GDM1 (cell line): ENCODE results near the gene GABRA5.
"Not testable (repeated sequence)": the region's sequence is repeated elsewhere in the genome, so short reads cannot be mapped to it uniquely, and the experiment has no call there.

Source experiments
- DNase-seq: peaks from one replicate; lab custom pipeline; 2025; lab: John Stamatoyannopoulos, UW

The GABRA5 gene

DNA sequence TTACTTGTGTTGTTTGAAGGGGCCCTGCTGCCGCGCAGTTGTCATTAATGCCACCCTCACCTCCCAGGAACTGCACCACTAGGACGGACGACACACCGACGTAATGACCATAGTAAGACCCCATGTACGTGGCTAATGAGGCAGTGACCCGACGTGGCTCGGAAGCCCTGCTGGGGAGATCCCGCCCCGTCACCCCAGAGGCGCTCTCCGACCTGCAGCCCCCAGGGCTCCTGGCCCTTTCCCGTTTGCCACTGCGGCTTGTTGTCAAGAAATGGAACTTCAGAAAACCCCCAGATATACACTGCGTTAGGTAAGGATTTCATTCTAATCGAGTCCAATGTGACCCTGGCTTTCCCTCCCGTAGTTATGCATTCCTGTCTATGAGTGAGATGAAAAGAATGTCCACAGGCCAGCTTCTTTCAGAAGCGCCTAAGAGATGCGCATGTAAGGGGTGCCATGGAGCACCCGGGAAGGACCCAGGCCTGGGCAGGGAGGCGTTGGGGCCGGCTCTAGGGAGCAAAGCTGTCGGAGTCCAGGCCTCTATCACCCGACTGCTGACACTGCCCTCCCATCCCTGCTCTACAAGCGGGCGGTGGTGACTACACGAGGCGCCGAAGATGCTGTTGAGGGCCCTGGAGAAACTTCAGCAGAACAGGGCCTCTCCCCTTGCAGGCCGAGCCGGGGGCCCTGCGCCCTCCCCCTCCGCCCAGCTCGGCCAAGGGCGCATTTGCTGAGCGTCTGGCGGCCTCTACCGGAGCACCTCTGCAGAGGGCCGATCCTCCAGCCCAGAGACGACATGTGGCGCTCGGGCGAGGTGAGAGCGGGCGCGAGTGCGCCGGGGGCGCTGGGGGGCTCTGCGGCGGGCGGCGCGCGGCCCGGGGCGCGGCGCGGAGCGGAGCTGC is at the start of gene GABRA5:
Gene GABRA5, plus strand, starts transcription at position 765 of the 902 bp plus-strand sequence. CDS start 2,187 bp downstream, outside the sequence.
- no peak for DNase-seq

DNA sequence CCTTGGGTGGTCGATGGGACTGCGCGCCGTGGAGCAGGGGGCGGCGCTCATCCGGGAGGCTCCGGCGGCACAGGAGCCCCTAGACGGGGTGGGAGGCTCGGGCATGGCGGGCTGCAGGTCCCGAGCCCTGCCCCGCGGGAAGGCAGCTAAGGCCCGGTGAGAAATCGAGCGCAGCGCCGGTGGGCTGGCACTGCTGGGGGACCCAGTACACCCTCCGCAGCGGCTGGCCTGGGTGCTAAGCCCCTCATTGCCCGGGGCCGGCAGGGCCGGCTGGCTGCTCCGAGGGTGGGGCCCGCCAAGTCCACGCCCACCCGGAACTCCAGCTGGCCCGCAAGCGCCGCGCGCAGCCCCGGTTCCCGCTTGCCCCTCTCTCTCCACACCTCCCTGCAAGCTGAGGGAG is 35.7 kb upstream of the GABRA5 start:
- DNase-seq = not testable (repeated sequence)

DNA sequence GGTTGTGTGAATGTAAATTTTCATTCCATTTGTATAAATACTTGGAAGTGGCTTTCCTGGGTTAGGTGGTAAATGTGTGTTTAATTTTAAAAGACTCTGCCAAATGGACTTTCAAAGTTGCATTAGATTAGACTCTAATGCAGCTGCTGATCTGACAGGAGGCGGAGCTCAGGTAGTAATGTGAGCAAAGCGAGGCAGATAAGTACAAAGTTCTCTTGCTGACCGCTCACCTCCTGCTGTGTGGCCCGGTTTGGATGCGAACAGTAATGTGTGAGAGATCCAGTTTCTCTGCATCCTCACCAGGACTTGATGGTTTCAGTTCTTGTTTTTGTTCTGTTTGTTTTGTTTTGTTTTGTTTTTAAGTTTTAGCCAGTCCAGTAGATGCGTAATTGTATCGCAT is 34.9 kb upstream of the GABRA5 start:
- DNase-seq = no peak

DNA sequence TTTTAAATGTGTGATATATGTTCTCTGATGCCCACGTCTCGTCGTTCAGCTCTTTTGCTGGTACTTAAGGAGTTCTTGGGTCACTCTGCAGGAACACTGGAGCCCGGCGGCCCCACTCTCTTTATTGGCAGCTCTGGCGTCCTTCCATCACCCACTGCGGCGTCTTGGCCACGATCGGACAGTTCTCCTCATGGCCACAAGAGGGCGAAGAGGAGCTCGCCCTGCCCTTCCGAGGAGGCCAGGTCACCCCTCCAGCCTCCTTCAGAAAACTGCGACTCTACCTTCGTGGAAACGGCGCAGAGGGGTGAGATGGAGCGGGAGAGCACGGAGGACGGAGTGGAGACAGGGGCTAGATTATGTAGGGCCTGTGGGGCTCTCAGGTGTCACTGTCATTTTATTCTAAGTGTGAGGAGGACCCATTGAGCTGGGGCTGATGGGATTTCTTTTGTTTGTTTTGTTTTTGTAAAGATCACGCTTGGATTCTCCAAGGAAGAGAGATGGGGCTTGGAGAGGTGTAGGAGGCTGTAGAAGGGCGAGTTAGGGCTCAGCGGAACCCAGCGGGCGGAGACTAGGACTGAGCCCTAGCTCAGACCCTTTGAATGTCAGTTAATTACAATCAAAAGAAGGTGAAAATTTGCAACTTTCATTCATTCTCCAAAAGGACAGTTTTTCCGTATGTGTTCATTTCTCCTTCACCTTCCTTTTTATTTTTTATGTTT is 28.0 kb upstream of the GABRA5 start:
- no peak for DNase-seq

DNA sequence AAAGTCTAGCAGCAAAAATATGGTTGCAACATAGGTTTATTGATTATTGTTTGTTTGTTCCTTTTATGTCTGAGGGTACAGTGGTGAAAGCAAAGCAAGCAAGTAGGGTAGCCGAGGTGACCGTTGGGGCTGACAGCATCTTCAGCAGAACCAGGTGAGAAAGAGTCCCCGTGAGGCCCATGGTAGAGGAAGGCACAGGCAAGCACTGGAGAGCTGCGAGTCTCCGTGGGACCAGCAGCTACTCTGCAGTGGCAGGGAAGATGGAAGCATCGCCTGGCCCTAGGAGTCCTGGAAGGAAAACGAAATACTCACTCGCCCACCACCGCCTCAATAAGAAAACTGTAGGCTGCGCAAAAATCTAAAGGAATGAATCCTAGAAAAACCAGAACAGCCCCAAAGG is 25.3 kb upstream of the GABRA5 start:
- no peak for DNase-seq

DNA sequence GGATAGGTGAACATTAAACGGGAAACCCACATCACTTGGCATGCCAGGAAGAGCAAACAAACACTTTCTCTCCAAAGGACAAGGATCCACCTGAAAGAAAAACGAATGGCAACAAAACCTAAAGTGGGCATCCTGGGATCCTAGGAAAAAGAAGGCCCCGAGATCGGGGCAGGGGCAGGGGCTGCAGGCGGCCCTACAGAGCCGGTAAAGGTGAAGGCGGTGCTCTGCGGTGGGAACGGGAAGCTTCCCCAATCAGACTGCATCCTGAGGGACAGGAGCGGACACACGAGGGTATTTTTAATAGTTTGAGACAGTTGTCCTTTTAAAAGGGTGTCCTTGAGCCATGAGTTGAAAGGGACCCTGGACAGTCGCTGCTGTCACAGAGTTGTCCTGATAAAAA is 24.9 kb upstream of the GABRA5 start:
- DNase-seq = no peak

DNA sequence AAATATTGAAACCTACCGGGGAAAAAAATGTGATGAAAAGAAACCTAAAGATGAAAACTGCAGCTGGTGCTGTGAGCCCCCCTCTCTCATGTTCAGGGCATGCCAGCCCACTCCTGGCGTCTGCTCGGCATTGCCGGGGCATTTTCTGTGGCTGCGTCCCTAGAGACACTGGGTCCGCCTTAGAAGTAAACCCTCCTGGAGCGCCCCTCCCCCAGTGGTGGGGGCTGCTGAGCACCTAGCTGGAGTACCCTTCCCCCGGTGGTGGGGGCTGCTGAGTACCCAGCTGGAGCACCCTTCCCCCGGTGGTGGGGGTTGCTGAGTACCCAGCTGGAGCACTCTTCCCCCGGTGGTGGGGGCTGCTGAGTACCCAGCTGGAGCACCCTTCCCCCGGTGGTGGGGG is 24.5 kb upstream of the GABRA5 start:
- no peak for DNase-seq

DNA sequence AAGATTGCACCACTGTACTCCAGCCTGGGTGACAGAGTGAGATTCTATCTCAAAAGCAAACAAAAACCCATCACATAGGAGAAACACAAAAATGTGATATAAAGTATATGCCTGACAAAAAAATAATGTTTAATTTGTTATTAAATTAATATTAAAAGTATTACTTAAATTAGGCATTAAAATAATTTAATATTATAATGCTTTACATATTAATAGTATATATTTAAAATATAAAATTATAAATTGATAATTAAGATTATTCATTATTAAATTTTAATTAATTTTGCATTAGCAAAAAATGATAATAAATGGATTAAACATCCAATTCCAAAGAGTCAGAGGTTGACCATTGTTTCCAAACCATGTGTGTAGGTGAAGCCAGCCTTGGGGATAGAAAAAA is 22.0 kb upstream of the GABRA5 start:
- DNase-seq = no peak

DNA sequence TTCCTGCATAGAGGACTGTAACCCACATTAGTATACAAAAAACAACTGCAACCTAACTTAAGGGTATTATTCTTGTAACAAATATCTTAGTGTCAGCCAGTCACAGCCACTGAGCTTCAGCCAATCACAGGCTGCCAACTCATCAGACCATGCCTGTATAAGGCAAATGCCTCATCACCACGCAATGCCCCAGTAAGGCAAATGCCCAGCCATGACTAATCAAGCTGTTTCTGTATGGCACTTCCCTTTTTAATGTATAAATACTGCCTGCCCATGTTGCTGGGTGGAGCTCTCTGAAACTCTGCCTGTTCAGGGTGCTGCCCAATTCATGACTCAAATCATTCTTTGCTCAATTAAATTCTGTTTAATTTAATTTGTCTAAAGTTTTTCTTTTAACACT is 18.4 kb upstream of the GABRA5 start:
- DNase-seq = no peak

DNA sequence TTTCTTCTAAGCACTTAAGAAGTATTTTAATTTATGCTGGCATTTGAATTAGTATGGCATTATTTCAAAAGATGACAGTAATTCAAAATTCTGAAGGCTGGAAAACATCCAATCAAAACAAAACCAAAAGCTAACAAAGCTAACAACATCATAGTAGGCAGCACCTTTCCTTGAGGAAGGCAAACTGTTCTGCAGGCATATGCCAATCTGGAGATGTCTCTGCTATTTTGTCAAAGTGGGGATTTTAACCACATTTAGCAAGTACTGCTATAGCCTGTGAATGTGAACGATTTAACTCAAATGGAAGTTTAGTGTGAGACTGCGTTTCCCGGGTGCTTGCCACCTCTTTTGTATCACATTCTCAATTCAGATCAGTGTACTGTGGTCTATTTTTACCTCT is 16.7 kb upstream of the GABRA5 start:
- DNase-seq = no peak

DNA sequence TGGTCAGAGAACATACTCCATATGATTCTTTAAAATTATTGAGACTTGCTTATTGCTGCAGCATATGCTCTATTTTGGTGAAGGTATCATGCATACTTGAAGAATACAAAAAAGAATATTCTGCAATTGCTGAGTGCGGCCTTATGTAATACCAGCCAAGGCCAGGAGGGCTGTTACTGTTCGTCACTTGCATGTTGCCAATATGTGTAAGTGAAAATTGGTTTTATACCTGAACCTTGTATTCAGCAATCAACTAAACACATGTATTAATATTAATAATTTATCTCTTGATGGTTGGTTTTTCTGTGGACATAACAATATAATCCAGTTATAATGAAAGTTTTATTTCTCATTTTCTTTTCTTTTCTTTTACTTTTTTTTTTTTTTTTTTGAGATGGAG is 13.9 kb upstream of the GABRA5 start:
- no peak for DNase-seq

DNA sequence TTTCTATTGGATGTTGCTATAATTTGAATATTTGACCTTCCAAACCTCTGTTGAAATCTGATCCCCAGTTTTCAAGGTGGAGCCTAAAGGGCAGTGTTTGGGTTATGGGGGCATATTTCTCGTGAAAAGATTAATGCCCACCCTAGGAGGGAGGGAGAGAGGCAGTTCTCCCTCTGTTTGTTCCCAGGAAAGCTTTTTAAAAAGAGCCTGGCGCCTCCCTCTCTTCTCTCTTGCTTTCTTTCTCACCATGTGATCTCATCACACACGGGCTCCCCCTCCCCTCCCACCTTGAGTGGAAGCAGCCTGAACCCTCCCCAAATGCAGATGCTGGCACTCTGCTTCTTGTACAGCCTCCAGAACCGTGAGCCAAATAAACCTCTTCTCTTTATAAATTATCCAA is 12.4 kb upstream of the GABRA5 start:
- DNase-seq = no peak

DNA sequence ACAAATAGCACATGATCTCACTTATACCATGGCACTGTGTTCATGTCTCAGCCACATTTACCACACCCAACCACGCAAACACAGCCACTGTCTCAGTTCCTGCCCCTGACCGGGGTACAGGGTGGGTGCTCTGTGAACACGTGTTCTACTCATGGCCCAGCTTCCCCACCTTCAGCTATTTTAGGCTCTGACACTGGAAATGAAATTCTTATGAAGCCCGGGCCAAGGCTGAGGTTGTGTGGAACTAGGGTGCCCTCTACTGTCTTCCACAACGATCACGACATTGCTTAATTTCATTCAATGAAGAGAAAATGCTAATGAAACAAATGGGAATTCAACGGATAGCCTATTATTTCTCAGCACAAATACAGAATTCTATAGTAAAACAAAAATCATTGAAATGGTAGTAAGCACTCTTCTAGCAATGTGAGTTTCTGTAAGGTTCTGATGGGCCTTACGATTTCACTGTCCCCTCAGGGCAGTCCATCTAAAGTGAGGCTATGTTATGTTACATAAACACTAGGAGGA is 2.1 kb upstream of the GABRA5 start:
- peak; percentile 7 for DNase-seq

DNA sequence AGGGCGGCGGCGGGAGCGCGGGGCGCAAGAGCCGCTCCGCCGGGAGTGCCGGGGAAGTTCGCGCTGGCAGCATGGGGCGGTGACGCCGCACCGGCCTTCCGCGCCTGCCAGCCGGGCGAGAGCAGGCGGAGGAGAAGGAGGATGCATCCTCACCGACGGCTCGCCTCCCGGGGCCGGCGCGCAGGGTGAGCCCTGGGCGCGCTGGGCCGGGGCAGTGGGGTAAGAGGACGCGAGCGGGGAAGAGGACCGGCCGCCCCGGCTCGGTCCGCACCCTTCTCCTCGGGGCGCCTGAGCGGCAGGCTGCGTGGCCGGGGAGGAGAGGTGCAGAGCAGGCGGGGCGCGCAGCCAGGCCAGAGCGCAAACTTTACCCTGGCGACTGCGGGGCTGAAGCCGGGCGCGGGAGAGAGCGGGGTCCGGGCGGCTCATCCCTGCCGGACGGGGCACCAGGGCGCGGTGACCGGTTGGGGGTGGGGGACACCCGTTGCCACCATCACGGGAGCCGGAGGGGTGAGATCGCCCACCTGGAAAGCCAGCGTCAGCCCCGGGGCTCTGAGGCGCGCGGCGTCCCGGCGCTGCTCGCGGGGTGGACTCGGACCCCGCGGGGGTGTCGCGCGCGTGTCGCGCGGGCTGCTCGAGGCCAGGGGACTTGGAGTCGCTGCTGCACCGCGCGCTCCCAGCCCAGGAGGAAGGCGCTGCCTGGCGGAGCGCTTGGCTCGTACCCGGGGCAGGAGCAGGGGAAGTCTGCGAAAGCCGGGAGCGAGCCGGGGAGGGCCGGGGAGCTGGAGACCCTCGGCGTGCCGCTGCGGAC is 542 bp downstream of the GABRA5 start:
- no peak for DNase-seq

DNA sequence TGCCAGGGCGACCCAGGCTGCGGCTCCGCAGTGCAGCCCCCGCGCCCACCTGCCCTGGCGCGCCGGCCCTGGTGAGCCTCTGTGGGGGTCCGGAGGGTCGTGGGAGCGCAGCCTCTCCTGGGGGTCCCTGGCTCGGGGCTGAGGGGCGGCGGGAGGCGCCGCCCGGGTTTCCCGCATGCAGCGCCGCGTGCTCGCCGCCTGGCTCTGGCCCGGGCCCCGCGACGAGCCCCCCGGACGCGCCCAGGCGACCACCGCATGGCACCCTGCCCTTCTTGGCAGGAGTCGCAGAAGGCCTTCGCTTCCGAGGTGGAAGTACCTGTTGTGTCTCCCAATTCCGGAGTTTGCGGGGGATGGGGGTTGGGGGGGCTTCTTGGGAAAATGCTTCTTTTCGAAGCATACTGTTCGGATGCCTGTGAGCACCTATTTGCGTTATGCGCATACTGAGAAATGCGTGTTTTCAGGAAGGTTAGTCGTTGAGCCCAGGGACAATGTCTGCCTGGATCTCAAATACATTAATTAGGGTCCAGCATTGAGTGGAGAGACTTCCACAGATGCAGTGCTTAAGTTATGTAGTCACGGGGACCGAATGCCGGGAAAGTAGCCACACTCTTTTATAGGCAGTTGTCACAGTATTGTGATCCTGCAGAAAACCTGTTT is 1.3 kb downstream of the GABRA5 start:
- DNase-seq = no peak

DNA sequence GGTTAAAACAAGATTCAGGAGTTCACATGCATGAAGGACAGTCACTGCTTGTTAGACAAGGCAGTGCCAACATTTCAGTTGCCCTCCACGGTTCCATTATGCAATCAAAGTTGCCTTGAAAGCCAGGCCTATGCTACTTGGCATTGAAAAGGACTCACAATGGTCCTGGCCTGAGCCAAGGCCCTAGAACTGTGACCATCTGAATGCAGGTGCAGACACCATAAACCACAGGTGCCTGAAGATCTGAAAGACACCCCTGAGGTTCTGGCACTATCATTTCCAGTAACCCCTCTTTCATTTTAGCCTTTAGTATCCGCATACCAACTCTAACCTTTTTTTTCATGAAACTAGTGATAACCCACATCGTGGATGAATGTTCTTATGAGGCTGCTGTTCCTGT is 2.8 kb downstream of the GABRA5 start:
- no peak for DNase-seq

DNA sequence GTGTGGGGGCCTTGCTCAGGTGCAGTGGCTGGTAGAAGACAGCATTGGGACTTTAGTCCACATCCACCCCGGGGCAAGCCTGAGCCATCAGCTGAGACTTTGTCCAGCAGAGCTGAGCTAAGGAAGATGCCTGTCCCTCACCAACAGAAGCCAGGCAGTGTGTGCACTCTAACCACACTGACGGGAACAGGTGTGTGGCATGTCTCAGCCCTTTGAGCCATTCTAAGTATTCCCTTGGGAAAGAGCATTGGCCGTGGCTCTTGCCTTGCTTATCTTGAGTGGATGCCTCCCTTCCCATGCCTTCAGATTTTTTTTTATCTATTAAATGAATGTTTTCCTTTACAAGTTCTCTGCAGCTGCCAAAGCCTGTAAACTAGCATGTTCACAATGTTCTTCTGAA is 3.5 kb downstream of the GABRA5 start:
- no peak for DNase-seq

DNA sequence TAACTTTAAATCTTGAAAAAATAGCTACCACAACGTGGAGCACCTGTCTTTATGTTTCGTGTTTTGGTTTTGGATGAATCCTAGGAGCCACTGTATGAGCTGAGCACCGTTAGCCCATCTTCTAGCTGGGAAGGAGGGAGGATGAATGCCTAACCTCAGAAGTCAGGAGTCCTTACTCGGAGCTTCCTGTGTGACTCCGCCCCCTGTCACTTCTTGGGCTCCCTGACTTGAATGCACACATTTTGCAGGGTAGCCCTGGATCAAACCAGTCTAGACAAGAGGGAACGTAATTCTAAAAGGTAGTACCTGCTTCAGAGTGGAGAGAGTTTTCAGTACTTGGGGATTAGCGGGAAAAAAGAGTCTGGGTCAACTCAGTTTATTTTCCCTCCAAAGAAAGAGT is 5.3 kb downstream of the GABRA5 start:
- DNase-seq = no peak

DNA sequence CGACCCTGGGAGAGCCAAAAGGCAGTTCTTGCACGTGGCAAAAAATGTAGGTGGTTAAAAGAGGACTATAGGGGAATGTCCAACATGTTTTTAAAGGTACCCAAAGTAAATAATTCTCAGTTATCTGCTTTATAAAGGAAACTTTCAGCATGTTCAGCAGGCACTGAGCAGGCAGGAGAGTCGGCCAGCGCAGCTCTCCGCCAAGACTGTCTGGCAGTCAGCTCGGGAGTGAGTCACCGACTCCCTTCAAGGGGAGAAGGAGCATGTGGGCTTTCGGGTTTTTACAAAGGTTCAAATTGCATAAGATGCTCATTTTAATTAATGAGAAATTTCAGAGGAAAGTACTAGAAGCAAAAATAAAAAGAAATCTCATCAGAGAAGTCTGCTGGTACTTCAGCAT is 7.0 kb downstream of the GABRA5 start:
- DNase-seq = no peak

DNA sequence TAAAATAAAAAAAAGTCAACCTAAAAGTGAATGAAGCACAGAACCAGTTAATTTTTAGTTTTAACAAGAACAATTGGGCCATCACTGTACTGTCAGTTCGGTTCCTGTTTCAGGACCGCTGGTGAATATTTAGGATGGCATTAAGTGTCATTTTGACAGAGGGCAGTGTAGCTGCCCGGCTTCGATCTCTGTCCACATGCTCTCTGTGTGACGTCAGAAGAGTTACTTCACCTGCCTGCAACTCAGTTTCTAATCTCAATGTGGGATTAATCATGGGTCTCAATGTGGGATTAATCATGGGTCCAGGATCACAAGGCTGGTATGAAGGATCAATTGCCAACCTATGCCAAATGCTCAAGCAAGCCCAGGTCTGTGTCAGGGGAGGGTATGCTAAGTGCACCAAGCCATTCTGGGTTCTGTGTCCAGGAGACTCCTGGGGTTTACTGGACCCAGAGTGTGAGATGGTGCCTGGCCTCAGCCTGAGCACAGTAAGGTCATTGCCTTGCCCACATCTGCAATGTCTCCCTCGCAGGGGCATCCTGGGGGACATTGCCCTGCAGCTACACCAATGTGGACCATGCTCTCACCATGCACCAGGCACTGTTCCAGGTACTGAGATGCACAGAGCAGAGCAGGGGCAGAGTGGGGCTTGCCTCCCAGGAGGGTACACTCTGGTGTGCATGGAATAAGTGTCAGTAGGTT is 8.1 kb downstream of the GABRA5 start:
- no peak for DNase-seq

DNA sequence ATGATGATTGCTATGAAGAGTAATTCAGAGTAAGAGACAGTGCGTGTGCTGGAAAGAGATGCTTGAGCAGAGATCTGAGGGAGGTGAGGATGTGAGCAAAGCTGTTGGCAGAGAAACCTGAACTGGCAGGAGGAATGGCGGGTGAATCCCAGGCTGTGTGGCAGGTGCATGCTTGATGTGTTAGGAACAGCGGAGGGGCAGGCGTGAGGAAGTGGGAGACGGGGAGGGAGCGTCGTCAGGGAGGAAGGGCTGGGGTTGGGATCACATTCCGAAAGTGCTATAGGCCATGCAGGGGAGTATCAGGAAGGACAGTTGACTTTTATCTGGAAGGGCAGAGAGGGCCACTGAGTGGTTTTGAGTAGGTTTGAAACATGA is 8.6 kb downstream of the GABRA5 start:
- DNase-seq = no peak
